A549 (cell line): Measurements from ENCODE around the gene MUC5B. TPM values are rescaled to one million over a fixed set of nuclear protein-coding genes. Genes with fewer than 3 reads are reported as not detected.

ENCODE experiments used
- ATAC-seq, 2 experiments: fragments of 200-7000 bp in 1 of 2; fragments of >200 bp in 1 of 2; cut with Nextera tagmentation in 1 of 2; cut with Tn5 transposase in 1 of 2; 3 replicates each; pipeline versions ENCODE4 v1.8.0 to v1.9.1; 2018 to 2020; ENCODE audit warnings: mild to moderate bottlenecking in 1 of 2, moderate library complexity in 1 of 2
- CTCF ChIA-PET: fragments of 300-600 bp; sonication (Branson Sonifier 250); formaldehyde crosslinking; extraction: SDS; loops from one replicate; lab custom pipeline; 2021; ENCODE audit warnings: antibody characterized with exemption, inconsistent platforms; lab: Yijun Ruan, JAX
- POLR2A ChIA-PET: fragments of 350-600 bp; formaldehyde crosslinking; extraction: SDS; loops from one replicate; lab custom pipeline; 2021; ENCODE audit warnings: antibody characterized with exemption, inconsistent platforms; lab: Yijun Ruan, JAX
- DNase-seq, 2 experiments: peaks; one replicate each; pipeline versions ENCODE4 v3.0.0 to v3.0.0-alpha.2; 2011 to 2016; ENCODE audit warnings: low read depth in 1 of 2, low spot score in 1 of 2
- FAIRE-seq: peaks from 2 replicates; lab custom pipeline; 2011; peaks lifted over from hg19 to GRCh38; lab: Jason Lieb, UNC
- H3K27ac ChIP-seq, 2 experiments: fragments of >200 bp; sonication (Bioruptor Twin); formaldehyde crosslinking; 3 replicates each; pipeline ENCODE4 v1.5.1; 2016 to 2017
- H3K4me1 ChIP-seq: fragments of >200 bp; sonication (Bioruptor Twin); formaldehyde crosslinking; 3 replicates; pipeline ENCODE4 v1.6.1; 2016
- H3K4me2 ChIP-seq: fragments of >200 bp; sonication (Bioruptor Twin); formaldehyde crosslinking; 3 replicates; pipeline ENCODE4 v1.6.1; 2016
- H3K4me3 ChIP-seq: fragments of >200 bp; sonication (Bioruptor Twin); formaldehyde crosslinking; 3 replicates; pipeline ENCODE4 v1.5.1; 2016
- H3K9me3 ChIP-seq: fragments of >200 bp; sonication (Bioruptor Twin); formaldehyde crosslinking; 3 replicates; pipeline ENCODE4 v1.6.1; 2016
- ELK1 ChIP-seq: fragments of 150-350 bp; IDR thresholded peaks from 2 replicates; pipeline ENCODE4 v1.6.1; 2014; ENCODE audit warnings: low read depth, mild to moderate bottlenecking, low read length
- ESRRA ChIP-seq: fragments of 150-350 bp; IDR thresholded peaks from 2 replicates; pipeline ENCODE4 v1.6.1; 2014; ENCODE audit warnings: mild to moderate bottlenecking, low read length, borderline replicate concordance
- FOSB ChIP-seq: fragments of 250-450 bp; sonication (Bioruptor Pico); IDR thresholded peaks from 2 replicates; pipeline ENCODE4 v1.5.0; 2020; ENCODE audit warnings: mild to moderate bottlenecking, moderate library complexity
- FOXS1 ChIP-seq: fragments of 250-450 bp; sonication (Bioruptor Pico); IDR thresholded peaks from 2 replicates; pipeline ENCODE4 v1.5.0; 2020; ENCODE audit warnings: mild to moderate bottlenecking, moderate library complexity
- GATA3 ChIP-seq: IDR thresholded peaks from 2 replicates; pipeline ENCODE4 v1.6.1; 2012; ENCODE audit warnings: borderline replicate concordance
- HDAC2 ChIP-seq: fragments of 200-600 bp; sonication (generic); IDR thresholded peaks from 2 replicates; pipeline ENCODE4 v1.6.1; 2016
- MAFK ChIP-seq: fragments of 450-650 bp; IDR thresholded peaks from 2 replicates; pipeline ENCODE4 v1.6.1; 2014; ENCODE audit not compliant: partially characterized antibody
- MAX ChIP-seq: IDR thresholded peaks from 2 replicates; pipeline ENCODE4 v1.6.1; 2012
- MAZ ChIP-seq: fragments of 150-350 bp; IDR thresholded peaks from 2 replicates; pipeline ENCODE4 v1.6.1; 2014; ENCODE audit warnings: antibody characterized with exemption, low read depth, low read length, borderline replicate concordance
- MYC ChIP-seq: IDR thresholded peaks from 2 replicates; pipeline ENCODE4 v1.6.1; 2012; ENCODE audit warnings: mild to moderate bottlenecking, inconsistent platforms, low read length, improper control_type of control experiment, borderline replicate concordance
- POLR2A ChIP-seq: IDR thresholded peaks from 2 replicates; pipeline ENCODE4 v1.6.1; 2012; ENCODE audit warnings: mild to moderate bottlenecking, low read length
- POLR2AphosphoS2 ChIP-seq: conservative IDR thresholded peaks from 2 replicates; pipeline ENCODE4 v1.6.1; 2012; ENCODE audit warnings: low read length, improper control_type of control experiment, inconsistent platforms
- RAD21 ChIP-seq, 2 experiments: fragments of >200 bp in 1 of 2; sonication (Bioruptor Twin) in 1 of 2; formaldehyde crosslinking in 1 of 2; IDR thresholded peaks in 1 of 2; conservative IDR thresholded peaks in 1 of 2; 2 replicates in 1 of 2; 3 replicates in 1 of 2; pipeline ENCODE4 v1.6.1; 2012 to 2018; ENCODE audit warnings: inconsistent platforms in 1 of 2
- REST ChIP-seq: fragments of 200-600 bp; sonication (generic); IDR thresholded peaks from 2 replicates; pipeline ENCODE4 v1.6.1; 2016; ENCODE audit warnings: antibody characterized with exemption, mild to moderate bottlenecking, moderate library complexity
- RNF2 ChIP-seq: fragments of 200-600 bp; sonication (generic); IDR thresholded peaks from 2 replicates; pipeline ENCODE4 v1.6.1; 2016; ENCODE audit warnings: low read depth, mild to moderate bottlenecking, antibody characterized with exemption, moderate library complexity, borderline replicate concordance
- SMC3 ChIP-seq: fragments of >200 bp; sonication (Bioruptor Twin); formaldehyde crosslinking; IDR thresholded peaks from 3 replicates; pipeline ENCODE4 v1.6.1; 2018; ENCODE audit warnings: inconsistent platforms
- TP53 ChIP-seq: fragments of 250-450 bp; sonication (Bioruptor Pico); IDR thresholded peaks from 2 replicates; pipeline ENCODE4 v1.5.0; 2021; ENCODE audit warnings: mild to moderate bottlenecking, moderate library complexity
- USF2 ChIP-seq: fragments of 450-650 bp; IDR thresholded peaks from 2 replicates; pipeline ENCODE4 v1.6.1; 2014; ENCODE audit warnings: antibody characterized with exemption
- ZC3H11A ChIP-seq: fragments of 450-650 bp; IDR thresholded peaks from 2 replicates; pipeline ENCODE4 v1.6.1; 2014; ENCODE audit warnings: antibody characterized with exemption, mild to moderate bottlenecking
- ZFP36 ChIP-seq: fragments of 450-650 bp; IDR thresholded peaks from 2 replicates; pipeline ENCODE4 v1.6.1; 2014; ENCODE audit warnings: borderline replicate concordance; ENCODE audit not compliant: partially characterized antibody
- whole genome bisulfite sequencing: methylation state at CpG from one replicate; pipeline ENCODE4 v1.1.6; 2017; ENCODE audit errors: missing lambda C conversion rate; 5-methylcytosine and 5-hydroxymethylcytosine counted together
- polyA plus RNA-seq, 4 experiments: library from polyadenylated mRNA; depleted of rRNA in 3 of 4; stranded (reverse); fragments of >200 nt; fragmentation: RNase III in 1 of 4; extraction: RNeasy Plus Mini Kit Qiagen cat#74134 plus additional on column Dnase treatment in 1 of 4; gene quantifications; 2 replicates in 3 of 4; 3 replicates in 1 of 4; pipeline ENCODE4 v1.2.3, GENCODE V29; 2011 to 2017
- TF ChIP-seq, protein P1 (sequence below): fragments of >200 bp; sonication (Bioruptor Twin); formaldehyde crosslinking; IDR thresholded peaks from 3 replicates; pipeline ENCODE4 v1.5.1; 2016

MUC5B gene
- polyA plus RNA-seq, 2 of the 4 experiments (the other 2 are of a cell fraction): 0.85 to 1.4 TPM

DNA sequence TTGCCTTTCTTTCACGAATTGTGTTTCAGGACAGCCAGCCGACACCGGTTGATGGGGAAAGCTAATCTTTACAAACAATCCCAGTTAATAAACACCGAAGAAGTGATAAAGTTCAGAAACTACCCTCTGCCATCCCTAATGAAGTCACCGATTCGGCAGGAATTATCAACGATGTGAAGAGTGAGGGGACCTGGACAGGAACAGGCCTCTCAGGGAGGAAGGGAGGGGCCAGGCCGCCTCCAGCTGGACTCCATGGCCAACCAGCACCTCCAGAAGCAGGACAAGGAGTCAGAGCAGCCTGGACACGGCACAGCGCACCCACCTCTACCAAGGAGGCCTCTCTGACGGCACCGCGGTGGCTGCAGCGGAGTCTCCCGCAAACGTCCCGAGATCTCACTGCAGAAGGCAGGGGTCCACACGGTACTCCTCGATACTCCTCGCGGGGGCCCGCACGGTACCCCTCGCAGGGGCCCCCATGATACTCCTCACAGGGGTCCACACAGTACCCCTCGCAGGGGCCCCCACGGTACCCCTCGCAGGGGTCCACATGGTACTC, 82.7 kb downstream of the MUC5B start:
- Histone ChIP-seq H3K4me2 (peak overlapping the region; percentile 69; the same call in 1 of the 3 replicates), H3K4me1 (peaks cover 46% of the 10 kb centered on the region), H3K27ac (peak overlapping the region in 1 of 2 experiments; percentile 87; a peak in 3 of 6 replicates), H3K4me3 (no peak overlapping the region), H3K9me3 (no peaks in the 10 kb centered on the region)
- WGBS: 87% methylated on average over 13 of the region's 27 CpGs
- TF ChIP-seq ZC3H11A (no peak), POLR2A (no peak), ELK1 (no peak), POLR2AphosphoS2 (no peak), TP53 (CRISPR knock-in tag) (no peak)
- TF ChIP-seq, protein P1, sequence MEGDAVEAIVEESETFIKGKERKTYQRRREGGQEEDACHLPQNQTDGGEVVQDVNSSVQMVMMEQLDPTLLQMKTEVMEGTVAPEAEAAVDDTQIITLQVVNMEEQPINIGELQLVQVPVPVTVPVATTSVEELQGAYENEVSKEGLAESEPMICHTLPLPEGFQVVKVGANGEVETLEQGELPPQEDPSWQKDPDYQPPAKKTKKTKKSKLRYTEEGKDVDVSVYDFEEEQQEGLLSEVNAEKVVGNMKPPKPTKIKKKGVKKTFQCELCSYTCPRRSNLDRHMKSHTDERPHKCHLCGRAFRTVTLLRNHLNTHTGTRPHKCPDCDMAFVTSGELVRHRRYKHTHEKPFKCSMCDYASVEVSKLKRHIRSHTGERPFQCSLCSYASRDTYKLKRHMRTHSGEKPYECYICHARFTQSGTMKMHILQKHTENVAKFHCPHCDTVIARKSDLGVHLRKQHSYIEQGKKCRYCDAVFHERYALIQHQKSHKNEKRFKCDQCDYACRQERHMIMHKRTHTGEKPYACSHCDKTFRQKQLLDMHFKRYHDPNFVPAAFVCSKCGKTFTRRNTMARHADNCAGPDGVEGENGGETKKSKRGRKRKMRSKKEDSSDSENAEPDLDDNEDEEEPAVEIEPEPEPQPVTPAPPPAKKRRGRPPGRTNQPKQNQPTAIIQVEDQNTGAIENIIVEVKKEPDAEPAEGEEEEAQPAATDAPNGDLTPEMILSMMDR: no peak
- DNase-seq (no peak), FAIRE-seq (no peak), ATAC-seq (no peak)
- ChIA-PET POLR2A (no interaction called here), CTCF (interaction anchor here (0.6 kb wide), 1 partner anchor 16 kb away, joined by 4 read pairs; no protein-coding TSS in a partner anchor)

- Histone ChIP-seq H3K4me1 (peaks cover 46% of the 10 kb centered on the region), H3K4me3 (no peak overlapping the region), H3K4me2 (no peak overlapping the region), H3K9me3 (peaks cover 7% of the 10 kb centered on the region; the same call in 1 of the 3 replicates), H3K27ac (no peak overlapping the region)
- ATAC-seq: no peak
- no peak for TF ChIP-seq ESRRA
- TF ChIP-seq MAZ: no peak
- TF ChIP-seq FOSB (CRISPR knock-in tag): no peak
- TF ChIP-seq MAX: no peak
- TF ChIP-seq RAD21 (conservative IDR thresholded peaks at IDR 0.05 in 1 of 2, IDR thresholded peaks at IDR 0.05 in 1 of 2): no peak
- TF ChIP-seq ZFP36: no peak
- TF ChIP-seq FOXS1 (CRISPR knock-in tag): no peak
- no peak for TF ChIP-seq USF2
- TF ChIP-seq MYC: no peak
- no peak for TF ChIP-seq HDAC2
- TF ChIP-seq GATA3: no peak
- TF ChIP-seq SMC3: no peak
- no peak for TF ChIP-seq POLR2AphosphoS2
- TF ChIP-seq RNF2: no peak
- TF ChIP-seq MAFK: no peak
- TF ChIP-seq REST: no peak
- no peak for FAIRE-seq
- ChIA-PET CTCF (no interaction called here), POLR2A (no interaction called here)
- 94% methylated on average over 28 of the region's 30 CpGs for WGBS
- no peak for DNase-seq
These were observed 83.6 kb downstream of the MUC5B start for GRCh38 chr11:1306186-1307162.
